SH-SY5Y (cell line): Measurements from ENCODE around the gene ILRUN.

Source experiments
- GATA2 ChIP-seq: IDR thresholded peaks from 2 replicates; pipeline ENCODE4 v1.6.1; 2011; ENCODE audit warnings: mild to moderate bottlenecking, low read depth, low read length
- GATA3 ChIP-seq: IDR thresholded peaks from 2 replicates; pipeline ENCODE4 v1.6.1; 2011; ENCODE audit warnings: low read depth, mild to moderate bottlenecking, low read length, moderate library complexity

ILRUN gene

GRCh38 chr6:34657307-34657978 lies 39.1 kb downstream of the ILRUN start:
- TF ChIP-seq GATA3: no peak
- no peak for TF ChIP-seq GATA2

- TF ChIP-seq GATA3 (no peak), GATA2 (no peak)
These were observed 39.6 kb downstream of the ILRUN start for GRCh38 chr6:34657037-34657306.

GRCh38 chr6:34656378-34657036 lies 40.1 kb downstream of the ILRUN start:
- peak; percentile 28; the same call in 1 of the 2 replicates for TF ChIP-seq GATA2
- TF ChIP-seq GATA3: no peak

- no peak for TF ChIP-seq GATA2
- no peak for TF ChIP-seq GATA3
These were observed 42.4 kb downstream of the ILRUN start for GRCh38 chr6:34654061-34654710.

GRCh38 chr6:34652263-34652662 lies 44.3 kb downstream of the ILRUN start:
- TF ChIP-seq GATA2 (no peak), GATA3 (no peak)

- TF ChIP-seq GATA2 (no peak), GATA3 (no peak)
These were observed 45.7 kb downstream of the ILRUN start for GRCh38 chr6:34650823-34651222.

GRCh38 chr6:34648806-34649205 lies 47.8 kb downstream of the ILRUN start:
- TF ChIP-seq GATA3 (no peak), GATA2 (no peak)
